Caco-2 (cell line): ENCODE data around the gene C19orf25. TPM values are rescaled to one million over a fixed set of nuclear protein-coding genes. Genes with fewer than 3 reads are reported as not detected.

Source experiments
- BruUV-seq: library from RNA; stranded (reverse); fragments of 400-500 nt; replicated peaks from 2 replicates; lab custom pipeline; 2021; lab: Mats Ljungman, UMichigan
- CTCF ChIA-PET: fragments of 300-600 bp; sonication (Branson Sonifier 250); formaldehyde crosslinking; loops from one replicate; lab custom pipeline; 2022; ENCODE audit warnings: antibody characterized with exemption; lab: Charles Lee
- POLR2A ChIA-PET: fragments of 300-600 bp; sonication (Branson Sonifier 250); formaldehyde crosslinking; loops from one replicate; lab custom pipeline; 2022; ENCODE audit warnings: antibody characterized with exemption; lab: Charles Lee
- DNase-seq, 2 experiments: peaks; one replicate each; pipeline versions ENCODE4 v3.0.0 to v3.0.0-alpha.2; 2020 to 2022
- H3K27me3 ChIP-seq: replicated peaks from 2 replicates; pipeline ENCODE4 v1.6.0; 2011; ENCODE audit warnings: low read length; ENCODE audit not compliant: control insufficient read depth, insufficient read depth
- H3K36me3 ChIP-seq: 2 replicates; pipeline ENCODE4 v1.5.1; 2011; ENCODE audit warnings: low read length; ENCODE audit not compliant: control insufficient read depth, insufficient read depth
- H3K4me1 ChIP-seq: fragments of 250-450 bp; sonication (Bioruptor Pico); 2 replicates; pipeline ENCODE4 v1.5.1; 2020; ENCODE audit warnings: mild to moderate bottlenecking
- H3K4me3 ChIP-seq: 2 replicates; pipeline ENCODE4 v1.5.1; 2011; ENCODE audit warnings: low read depth, mild to moderate bottlenecking, control low read depth, low read length
- H3K9me3 ChIP-seq: fragments of 250-450 bp; sonication (Bioruptor Pico); 2 replicates; pipeline ENCODE4 v1.5.1; 2020; ENCODE audit warnings: mild to moderate bottlenecking, moderate library complexity
- H3K27ac Mint-ChIP-seq: one replicate; pipeline ENCODE4 v1.8.0; 2022; ENCODE audit warnings: mixed read lengths; ENCODE audit not compliant: unreplicated experiment
- H3K27me3 Mint-ChIP-seq: one replicate; pipeline ENCODE4 v1.8.0; 2022; ENCODE audit warnings: mixed read lengths; ENCODE audit not compliant: insufficient read depth, unreplicated experiment
- H3K36me3 Mint-ChIP-seq: one replicate; pipeline ENCODE4 v1.8.0; 2022; ENCODE audit warnings: mild to moderate bottlenecking, mixed read lengths; ENCODE audit not compliant: insufficient read depth, unreplicated experiment
- H3K4me1 Mint-ChIP-seq: one replicate; pipeline ENCODE4 v1.8.0; 2022; ENCODE audit warnings: low read depth, mixed read lengths; ENCODE audit not compliant: unreplicated experiment
- H3K4me3 Mint-ChIP-seq: one replicate; pipeline ENCODE4 v1.8.0; 2022; ENCODE audit warnings: mild to moderate bottlenecking, moderate library complexity, mixed read lengths; ENCODE audit not compliant: unreplicated experiment
- H3K9me3 Mint-ChIP-seq: one replicate; pipeline ENCODE4 v1.8.0; 2022; ENCODE audit warnings: mixed read lengths; ENCODE audit not compliant: unreplicated experiment
- CTCF ChIP-seq, 2 experiments: fragments of 200-600 bp in 1 of 2; IDR thresholded peaks; 1 replicate in 1 of 2; 2 replicates in 1 of 2; pipeline versions ENCODE4 v1.5.1 to v1.8.0; 2011 to 2022; ENCODE audit warnings: antibody characterized with exemption in 1 of 2, control low read depth in 1 of 2, inconsistent platforms in 1 of 2, low read depth in 1 of 2, low read length in 1 of 2, mild to moderate bottlenecking in 1 of 2, moderate library complexity in 1 of 2; ENCODE audit not compliant: insufficient read depth in 1 of 2, severe bottlenecking in 1 of 2, unreplicated experiment in 1 of 2
- intact Hi-C: fragments of 100-400 bp; cut with micrococcal nuclease; formaldehyde crosslinking; loops from one replicate; pipeline ENCODE4 v1.10.0; 2022; ENCODE audit not compliant: unreplicated experiment
- total RNA-seq: library from RNA; stranded (reverse); gene quantifications from 2 replicates; pipeline ENCODE4 v1.2.3, GENCODE V29; 2022

C19orf25 gene
- total RNA-seq, 1 experiment from 2014 or later: 41.9 TPM

GRCh38 chr19:1503925-1504773 is 25.1 kb upstream of the C19orf25 start:
- Histone ChIP-seq H3K4me1 (peaks cover 20% of the 10 kb centered on the region), H3K4me3 (no peak overlapping the region), H3K36me3 (no peaks in the 10 kb centered on the region), H3K27me3 (no peaks in the 10 kb centered on the region), H3K9me3 (peaks cover 6% of the 10 kb centered on the region; the same call in 1 of the 2 replicates)
- DNase-seq: no peak
- H3K4me3 Mint-ChIP-seq: no peak overlapping the region
- CTCF ChIA-PET: interaction anchor here (0.6 kb wide), 1 partner anchor 357 kb away, joined by 9 read pairs; no protein-coding TSS in a partner anchor
- POLR2A ChIA-PET: no interaction called here
- no peak for TF ChIP-seq CTCF (IDR thresholded peaks at IDR 0.05; ENCODE audit: insufficient read depth in 1 of 2, low read depth in 1 of 2, low read length in 1 of 2, severe bottlenecking in 1 of 2, unreplicated experiment in 1 of 2)
- intact Hi-C loops: no loop called here
- BruUV-seq: no TSS peak
- H3K27ac Mint-ChIP-seq: no peak overlapping the region
- peaks cover 6% of the 10 kb centered on the region for H3K4me1 Mint-ChIP-seq
- no peaks in the 10 kb centered on the region for H3K9me3 Mint-ChIP-seq
- H3K36me3 Mint-ChIP-seq: peaks cover 54% of the 10 kb centered on the region
- H3K27me3 Mint-ChIP-seq: no peaks in the 10 kb centered on the region

- ChIA-PET POLR2A (no interaction called here), CTCF (no interaction called here)
- H3K27me3 Mint-ChIP-seq: no peaks in the 10 kb centered on the region
- no TSS peak for BruUV-seq
- Histone ChIP-seq H3K9me3 (peaks cover 6% of the 10 kb centered on the region; the same call in 1 of the 2 replicates), H3K4me3 (no peak overlapping the region), H3K4me1 (peaks cover 14% of the 10 kb centered on the region), H3K27me3 (no peaks in the 10 kb centered on the region), H3K36me3 (no peaks in the 10 kb centered on the region)
- no peaks in the 10 kb centered on the region for H3K9me3 Mint-ChIP-seq
- intact Hi-C loops: no loop called here
- peaks cover 54% of the 10 kb centered on the region for H3K36me3 Mint-ChIP-seq
- no peak overlapping the region for H3K27ac Mint-ChIP-seq
- DNase-seq: peak in 1 of 2 experiments; percentile 47
- H3K4me3 Mint-ChIP-seq: no peak overlapping the region
- TF ChIP-seq CTCF (IDR thresholded peaks at IDR 0.05; ENCODE audit: insufficient read depth in 1 of 2, low read depth in 1 of 2, low read length in 1 of 2, severe bottlenecking in 1 of 2, unreplicated experiment in 1 of 2): peak; percentile 29 to 51
- H3K4me1 Mint-ChIP-seq: peaks cover 6% of the 10 kb centered on the region
Observed at GRCh38 chr19:1503089-1503924, 24.3 kb upstream of the C19orf25 start.

GRCh38 chr19:1502433-1503088 is 23.5 kb upstream of the C19orf25 start:
- H3K27me3 ChIP-seq: no peaks in the 10 kb centered on the region
- BruUV-seq: no TSS peak
- no peaks in the 10 kb centered on the region for H3K9me3 Mint-ChIP-seq
- H3K4me1 ChIP-seq: peaks cover 20% of the 10 kb centered on the region
- intact Hi-C loops: no loop called here
- H3K36me3 Mint-ChIP-seq: peaks cover 52% of the 10 kb centered on the region
- no peaks in the 10 kb centered on the region; the same call in 1 of the 2 replicates for H3K36me3 ChIP-seq
- POLR2A ChIA-PET: no interaction called here
- peaks cover 6% of the 10 kb centered on the region; the same call in 1 of the 2 replicates for H3K9me3 ChIP-seq
- H3K27me3 Mint-ChIP-seq: no peaks in the 10 kb centered on the region
- CTCF ChIA-PET: no interaction called here
- DNase-seq: no peak
- H3K4me3 ChIP-seq: no peak overlapping the region
- no peak overlapping the region for H3K27ac Mint-ChIP-seq
- H3K4me3 Mint-ChIP-seq: no peak overlapping the region
- no peak for TF ChIP-seq CTCF (IDR thresholded peaks at IDR 0.05; ENCODE audit: insufficient read depth in 1 of 2, low read depth in 1 of 2, low read length in 1 of 2, severe bottlenecking in 1 of 2, unreplicated experiment in 1 of 2)
- peaks cover 6% of the 10 kb centered on the region for H3K4me1 Mint-ChIP-seq
